MV-4-11 (cell line): ENCODE data around the gene SRSF10.
"Not testable (repeated sequence)": the region's sequence is repeated elsewhere in the genome, so short reads cannot be mapped to it uniquely, and the experiment has no call there.

Experiments
- DNase-seq: peaks from one replicate; lab custom pipeline; 2025; lab: John Stamatoyannopoulos, UW

Gene SRSF10

GRCh38 chr1:23979881-23980727 lies at the start of gene SRSF10:
SRSF10 (minus strand) TSS chr1:23980327; CDS start chr1:23980255, 72 bp downstream.
- DNase-seq = peak; percentile 99

DNA sequence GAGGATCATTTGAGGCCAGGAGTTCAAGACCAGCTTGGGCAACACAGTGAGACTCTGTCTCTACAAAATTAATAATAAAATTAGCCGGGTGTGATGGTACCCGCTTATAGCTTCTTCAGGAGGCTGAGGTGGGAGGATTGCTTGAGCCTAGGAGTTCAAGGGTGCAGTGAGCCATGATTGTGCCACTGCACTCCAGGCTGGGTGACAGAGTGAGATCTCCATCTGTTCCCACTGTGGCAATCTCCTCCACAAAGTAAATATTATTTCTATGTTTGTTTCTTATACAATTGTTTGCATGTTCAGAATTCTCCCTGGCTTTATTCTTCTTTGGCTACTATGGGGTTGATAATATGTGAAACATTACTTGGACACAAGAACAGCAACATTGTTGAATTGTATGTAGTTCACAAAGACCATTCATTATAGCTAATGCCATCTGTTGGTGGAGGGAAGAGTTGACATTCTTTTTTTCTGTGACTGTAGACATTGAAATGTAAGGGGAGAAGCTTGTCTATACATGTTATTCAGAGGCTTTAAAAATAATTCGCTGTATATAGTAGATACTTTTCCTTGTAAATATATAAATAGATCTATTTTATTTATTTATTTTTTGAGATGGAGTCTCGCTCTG lies 47.8 kb upstream of the SRSF10 start:
- no peak for DNase-seq

- DNase-seq = no peak
These were observed 42.6 kb upstream of the SRSF10 start for GRCh38 chr1:24022581-24023361.

DNA sequence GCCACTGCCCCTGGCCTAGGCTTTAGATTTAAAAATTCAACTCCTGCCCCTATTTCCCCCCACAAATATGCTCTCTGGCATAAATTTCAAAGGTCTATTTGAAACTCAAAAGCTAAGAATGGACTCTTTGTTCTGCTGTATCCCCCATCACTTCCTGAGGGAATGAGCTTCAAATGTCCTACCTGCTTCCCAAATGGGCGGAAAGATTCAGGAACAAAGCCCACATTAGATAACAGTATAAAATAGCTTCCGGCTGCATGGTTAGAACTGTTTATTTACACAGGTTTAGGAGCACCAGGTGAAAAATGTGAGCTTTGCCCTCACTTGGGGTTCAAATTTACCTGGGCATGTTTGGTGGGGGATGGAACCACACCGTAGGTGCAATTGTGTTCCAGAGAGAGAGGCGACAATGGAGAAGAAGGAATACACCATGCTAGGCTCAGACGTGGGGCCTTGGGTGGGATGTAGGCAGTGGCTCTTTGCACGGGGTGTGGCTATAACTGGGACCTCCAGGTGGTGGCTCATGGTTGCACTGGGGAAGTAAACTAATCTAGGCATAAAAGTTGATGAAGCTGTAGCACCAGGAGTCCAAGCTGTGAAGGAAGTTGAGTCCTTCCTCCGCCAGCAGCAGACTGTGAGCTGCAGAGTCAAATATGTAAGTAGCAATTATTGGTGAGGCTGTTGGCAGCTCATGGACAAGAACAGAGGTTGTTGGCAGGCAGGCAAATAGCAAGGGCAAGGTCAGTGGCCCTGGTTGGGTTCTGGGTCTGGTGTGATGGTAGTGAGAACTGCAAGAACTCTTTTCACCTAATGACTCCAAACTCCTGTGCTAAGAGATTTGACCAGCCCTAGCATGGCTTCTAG lies 41.5 kb upstream of the SRSF10 start:
- DNase-seq = no peak

- DNase-seq = no peak
These were observed 40.3 kb upstream of the SRSF10 start for GRCh38 chr1:24020470-24020869.

DNA sequence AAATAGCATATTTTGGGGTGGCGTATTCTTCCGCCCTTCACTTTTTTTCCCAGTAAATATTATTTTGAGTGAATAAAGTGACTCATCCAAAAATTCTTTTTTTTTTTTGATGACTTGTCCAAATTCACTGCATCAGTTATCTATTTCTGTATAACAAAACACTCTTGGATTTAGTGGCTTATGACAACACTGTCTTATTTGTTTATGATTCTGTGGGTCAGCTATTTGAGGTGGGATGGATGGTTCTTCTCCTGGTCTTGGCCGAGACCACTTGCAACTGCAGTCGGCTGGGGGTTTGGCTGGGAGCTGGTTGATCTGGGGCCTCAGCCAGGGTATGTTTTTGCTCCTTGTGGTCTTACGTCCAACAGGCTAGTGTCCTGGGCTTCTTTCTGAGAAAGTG lies 39.9 kb upstream of the SRSF10 start:
- no peak for DNase-seq

DNA sequence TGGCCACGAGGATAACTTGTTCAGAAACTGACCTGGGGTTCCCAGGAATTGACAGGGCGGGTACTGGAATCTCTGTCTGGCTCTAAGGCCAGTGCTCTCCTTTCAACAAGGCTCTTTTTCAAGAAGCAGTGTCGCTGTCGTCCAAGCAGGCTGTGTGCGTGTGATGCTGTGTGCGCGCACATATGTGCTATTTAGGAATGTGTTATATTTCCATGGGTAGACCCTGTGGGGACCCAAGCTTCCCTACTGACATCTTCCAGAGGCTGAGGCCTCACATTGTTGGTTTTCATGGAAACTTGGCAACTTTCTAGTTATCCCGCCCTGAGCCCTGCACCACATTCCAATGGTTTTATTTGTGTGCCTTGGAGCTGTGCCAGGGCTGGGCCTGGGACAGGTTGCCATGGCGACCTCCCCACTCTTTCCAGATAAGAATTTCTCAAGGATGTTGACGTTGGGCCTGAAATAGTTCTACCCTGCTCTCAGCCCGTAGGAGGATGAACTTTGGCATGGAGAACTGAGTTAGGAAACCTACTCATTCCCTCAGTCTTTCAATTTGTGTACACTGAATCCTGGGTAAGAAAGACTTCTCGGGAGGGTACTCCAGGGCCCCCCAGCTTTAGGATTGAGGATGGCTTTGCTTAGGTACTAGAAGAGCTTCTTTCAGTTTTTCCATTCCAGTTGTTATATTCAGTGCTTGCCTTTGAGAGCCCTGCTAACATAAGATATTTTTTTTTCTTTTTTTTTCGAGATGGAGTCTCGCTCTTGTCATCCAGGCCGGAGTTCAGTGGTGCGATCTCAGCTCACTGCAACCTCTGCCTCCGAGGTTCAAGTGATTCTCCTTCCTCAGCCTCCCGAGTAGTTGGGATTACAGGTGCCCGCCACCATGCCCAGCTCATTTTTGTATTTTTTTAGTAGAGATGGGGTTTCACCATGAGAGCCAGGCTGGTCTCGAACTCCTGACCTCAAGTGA lies 38.8 kb upstream of the SRSF10 start:
- no peak for DNase-seq

GRCh38 chr1:24015221-24016210 lies 35.4 kb upstream of the SRSF10 start:
- DNase-seq = no peak

DNA sequence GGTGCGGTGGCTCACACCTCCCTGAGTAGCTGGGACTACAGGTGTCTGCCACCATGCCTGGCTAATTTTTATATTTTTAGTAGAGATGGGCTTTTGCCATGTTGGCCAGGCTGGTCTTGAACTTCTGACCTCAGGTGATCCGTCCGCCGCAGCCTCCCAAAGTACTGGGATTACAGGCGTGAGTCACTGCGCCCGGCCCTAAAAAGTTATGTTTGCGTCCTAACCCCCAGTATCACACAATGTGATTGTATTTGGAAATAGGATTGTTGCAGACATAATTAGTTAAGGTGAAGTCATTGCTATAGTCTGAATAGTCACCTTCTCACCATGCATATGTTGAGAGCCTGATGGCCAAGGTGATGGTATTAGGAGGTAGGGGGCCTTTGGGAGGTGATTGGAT lies 32.8 kb upstream of the SRSF10 start:
- DNase-seq = not testable (repeated sequence)

- no peak for DNase-seq
These were observed 30.5 kb upstream of the SRSF10 start for GRCh38 chr1:24010650-24011049.

DNA sequence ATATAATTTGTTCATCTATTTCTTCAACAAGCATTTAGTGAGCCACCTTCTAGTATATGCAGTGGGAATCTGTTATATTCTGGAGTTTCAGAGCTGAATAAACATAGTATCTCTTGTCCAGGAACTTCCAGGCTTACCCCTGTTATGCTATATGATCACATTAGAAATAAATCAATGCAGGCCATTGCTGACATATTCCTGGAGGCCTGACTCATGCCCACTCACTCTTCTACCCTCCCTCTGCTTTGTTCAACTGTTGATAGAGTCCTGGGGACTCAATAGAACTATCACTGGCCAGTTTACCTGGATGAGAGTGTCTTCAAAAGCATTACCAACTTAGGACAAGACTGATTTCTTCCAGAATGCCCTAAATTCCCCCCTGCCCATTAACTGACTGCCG lies 29.3 kb upstream of the SRSF10 start:
- no peak for DNase-seq

GRCh38 chr1:24008574-24009184 lies 28.6 kb upstream of the SRSF10 start:
- not testable (repeated sequence) for DNase-seq

DNA sequence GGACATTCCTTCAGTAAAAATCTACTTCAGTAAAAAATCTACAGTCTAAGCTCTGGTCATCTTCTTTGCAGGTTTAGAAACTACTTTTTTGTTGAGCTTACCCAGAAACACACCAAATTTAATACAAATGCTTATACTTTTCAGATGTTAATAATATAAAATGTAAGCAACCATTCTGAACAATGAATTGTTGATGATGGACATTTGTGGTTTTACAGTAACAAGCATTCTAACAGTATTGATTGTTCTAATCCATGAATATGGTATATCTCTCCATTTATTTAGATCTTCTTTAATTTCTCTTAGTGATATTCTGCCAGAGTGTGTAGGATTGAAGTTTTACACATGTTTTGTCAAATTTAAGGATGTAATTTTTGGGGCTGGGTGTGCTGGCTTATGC lies 27.0 kb upstream of the SRSF10 start:
- DNase-seq = no peak

DNA sequence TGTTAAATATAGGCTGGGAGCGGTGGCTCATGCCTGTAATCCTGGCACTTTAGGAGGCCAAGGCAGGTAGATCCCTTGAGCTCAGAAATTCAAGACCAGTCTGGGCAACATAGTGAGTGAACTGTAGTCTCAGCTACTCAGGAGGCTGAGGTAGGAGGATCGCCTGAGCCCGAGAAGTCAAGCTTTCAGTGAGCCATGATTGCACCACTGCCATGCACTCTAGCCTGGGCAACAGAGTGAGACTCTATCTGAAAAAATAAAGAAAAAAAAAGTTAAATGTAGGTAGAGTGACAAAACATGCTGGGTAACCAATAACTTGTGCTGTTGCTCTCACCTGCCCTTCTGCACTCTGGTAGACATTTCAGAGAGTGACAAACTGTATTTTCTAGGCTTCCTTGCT lies 25.0 kb upstream of the SRSF10 start:
- DNase-seq = no peak

DNA sequence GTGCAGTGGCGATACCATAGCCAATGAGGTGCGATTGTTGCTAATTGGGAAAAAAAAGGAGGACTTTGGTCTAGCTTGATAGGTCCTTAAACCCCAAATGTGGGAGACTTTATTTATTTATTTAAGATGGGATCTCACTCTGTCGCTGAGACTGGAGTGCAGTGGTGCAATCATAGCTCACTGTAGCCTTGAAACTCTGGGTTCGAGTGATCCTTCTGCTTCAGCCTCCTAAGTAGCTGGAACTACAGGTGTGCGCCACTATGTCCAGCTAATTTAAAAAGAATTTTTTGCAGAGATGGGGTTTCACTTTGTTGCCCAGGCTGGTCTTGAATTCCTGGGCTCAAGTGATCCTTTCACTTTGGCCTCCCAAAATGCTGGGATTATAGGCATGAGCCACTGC lies 24.0 kb upstream of the SRSF10 start:
- DNase-seq = no peak

GRCh38 chr1:24003331-24003972 lies 23.3 kb upstream of the SRSF10 start:
- DNase-seq = no peak

DNA sequence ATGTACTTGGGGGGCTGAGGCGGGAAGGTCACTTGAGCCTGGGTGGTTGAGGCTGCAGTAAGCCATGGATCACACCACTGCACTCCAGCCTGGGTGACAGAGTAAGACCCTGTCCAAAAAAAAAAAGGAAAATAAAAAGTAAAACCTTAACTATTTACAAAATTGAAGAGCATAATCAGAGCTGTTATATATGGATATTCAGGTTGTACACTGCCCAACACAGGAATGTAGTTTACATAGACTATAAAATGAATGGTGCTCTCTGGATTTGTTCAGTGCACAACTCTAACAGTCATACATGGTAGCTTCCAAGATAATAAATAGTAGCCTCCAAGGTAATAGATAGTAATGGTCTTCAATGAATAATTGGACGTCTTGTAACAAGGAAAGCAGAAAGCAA lies 22.6 kb upstream of the SRSF10 start:
- no peak for DNase-seq

- no peak for DNase-seq
These were observed 19.1 kb upstream of the SRSF10 start for GRCh38 chr1:23999156-23999671.
